K562 (cell line): Measurements from ENCODE around the gene BHLHE40. TPM values are rescaled to one million over a fixed set of nuclear protein-coding genes. Genes with fewer than 3 reads are reported as not detected.

Source experiments
- BCL6 ChIP-seq: fragments of 250-450 bp; sonication (Bioruptor Pico); IDR thresholded peaks from 2 replicates; pipeline ENCODE4 v1.4.0; 2020
- CAMTA2 ChIP-seq: fragments of 250-450 bp; sonication (Bioruptor Pico); conservative IDR thresholded peaks from 2 replicates; pipeline ENCODE4 v1.5.1; 2022
- NRF1 ChIP-seq, 2 experiments: fragments of 450-650 bp; IDR thresholded peaks in 1 of 2; conservative IDR thresholded peaks in 1 of 2; 2 replicates each; pipeline ENCODE4 v1.6.1; 2014; ENCODE audit warnings: mild to moderate bottlenecking in 2 of 2
- PRMT5 ChIP-seq: sonication (generic); formaldehyde crosslinking; IDR thresholded peaks from 2 replicates; pipeline ENCODE4 v1.5.0; 2020; ENCODE audit warnings: missing genetic modification reagents
- RUNX1 ChIP-seq: sonication (generic); IDR thresholded peaks from 2 replicates; pipeline ENCODE4 v1.6.1; 2016; ENCODE audit warnings: antibody characterized with exemption, low read depth
- XRCC3 ChIP-seq: fragments of 450-650 bp; IDR thresholded peaks from 2 replicates; pipeline ENCODE4 v1.6.1; 2017; ENCODE audit warnings: mild to moderate bottlenecking, moderate library complexity
- ZFP30 ChIP-seq: fragments of 250-450 bp; sonication (Bioruptor Pico); IDR thresholded peaks from 2 replicates; pipeline ENCODE4 v1.8.0; 2022; ENCODE audit warnings: moderate library complexity, mild to moderate bottlenecking, inconsistent platforms, borderline replicate concordance
- ZNF551 ChIP-seq: fragments of 250-450 bp; sonication (Bioruptor Pico); IDR thresholded peaks from 2 replicates; pipeline ENCODE4 v1.5.0; 2021; ENCODE audit warnings: mild to moderate bottlenecking, moderate library complexity
- ZNF644 ChIP-seq: fragments of 200-800 bp; sonication (Bioruptor generic); IDR thresholded peaks from 2 replicates; pipeline ENCODE4 v1.6.1; 2016; ENCODE audit warnings: low read depth, missing genetic modification characterization, missing compliant biosample characterization
- ZNF695 ChIP-seq: fragments of 450-650 bp; formaldehyde crosslinking; IDR thresholded peaks from 2 replicates; pipeline ENCODE4 v1.4.0; 2020; ENCODE audit warnings: mild to moderate bottlenecking, moderate library complexity
- polyA plus RNA-seq, 8 experiments: library from polyadenylated mRNA; depleted of rRNA in 4 of 8; stranded (reverse) in 5 of 8; unstranded in 3 of 8; fragments of >200 nt; fragmentation: Nextera tagmentation in 2 of 8; fragmentation: Illumina TruSeq in 1 of 8; extraction: Ambion mirVana in 2 of 8; extraction: Trizol in 1 of 8; gene quantifications; 2 replicates each; pipeline versions ENCODE4 v1.2.1 to v1.2.3, GENCODE V29; 2011 to 2014; ENCODE audit warnings: inconsistent platforms in 1 of 8, missing spikeins in 1 of 8
- total RNA-seq, 7 experiments: library from RNA; depleted of rRNA in 6 of 7; stranded (reverse); fragments of >200 nt in 6 of 7; fragmentation: Illumina TruSeq in 2 of 7; extraction: Trizol in 2 of 7; gene quantifications; 2 replicates each; pipeline versions ENCODE4 v1.2.1 to v1.2.3, GENCODE V29; 2011 to 2021; ENCODE audit warnings: low replicate concordance in 1 of 7
- TF ChIP-seq, protein P1 (sequence below): fragments of 250-450 bp; sonication (Bioruptor Pico); IDR thresholded peaks from 2 replicates; pipeline ENCODE4 v1.5.0; 2020; ENCODE audit warnings: mild to moderate bottlenecking, borderline replicate concordance
- TF ChIP-seq, protein P2 (sequence below): fragments of 450-650 bp; conservative IDR thresholded peaks from 2 replicates; pipeline ENCODE4 v1.6.1; 2016; ENCODE audit warnings: missing genetic modification characterization, low read depth, mild to moderate bottlenecking, missing compliant biosample characterization, moderate library complexity
- TF ChIP-seq, protein P3 (sequence below): fragments of 250-450 bp; sonication (Bioruptor Pico); IDR thresholded peaks from 2 replicates; pipeline ENCODE4 v1.8.0; 2022; ENCODE audit warnings: inconsistent platforms, mild to moderate bottlenecking, moderate library complexity, borderline replicate concordance
- TF ChIP-seq, protein P4 (sequence below): fragments of 250-450 bp; sonication (Bioruptor Pico); IDR thresholded peaks from 2 replicates; pipeline ENCODE4 v1.4.0; 2020; ENCODE audit warnings: mild to moderate bottlenecking, moderate library complexity, borderline replicate concordance
- TF ChIP-seq, protein P5 (sequence below), 2 experiments: fragments of 450-650 bp in 1 of 2; sonication (generic) in 1 of 2; formaldehyde crosslinking; conservative IDR thresholded peaks; 2 replicates each; pipeline versions ENCODE4 v1.4.0 to v1.8.1; 2020 to 2022; ENCODE audit warnings: mild to moderate bottlenecking in 1 of 2, missing genetic modification reagents in 1 of 2
- TF ChIP-seq, protein P6 (sequence below): fragments of 250-450 bp; sonication (Bioruptor Pico); IDR thresholded peaks from 2 replicates; pipeline ENCODE4 v1.8.0; 2022; ENCODE audit warnings: moderate library complexity, mild to moderate bottlenecking, inconsistent platforms

BHLHE40 gene
- total and polyA plus RNA-seq, 9 of the 15 experiments (the other 6 are each of a cell fraction or from before 2014, with no cell fraction given) = 12.0 to 83.9 (median 31.4) TPM

DNA sequence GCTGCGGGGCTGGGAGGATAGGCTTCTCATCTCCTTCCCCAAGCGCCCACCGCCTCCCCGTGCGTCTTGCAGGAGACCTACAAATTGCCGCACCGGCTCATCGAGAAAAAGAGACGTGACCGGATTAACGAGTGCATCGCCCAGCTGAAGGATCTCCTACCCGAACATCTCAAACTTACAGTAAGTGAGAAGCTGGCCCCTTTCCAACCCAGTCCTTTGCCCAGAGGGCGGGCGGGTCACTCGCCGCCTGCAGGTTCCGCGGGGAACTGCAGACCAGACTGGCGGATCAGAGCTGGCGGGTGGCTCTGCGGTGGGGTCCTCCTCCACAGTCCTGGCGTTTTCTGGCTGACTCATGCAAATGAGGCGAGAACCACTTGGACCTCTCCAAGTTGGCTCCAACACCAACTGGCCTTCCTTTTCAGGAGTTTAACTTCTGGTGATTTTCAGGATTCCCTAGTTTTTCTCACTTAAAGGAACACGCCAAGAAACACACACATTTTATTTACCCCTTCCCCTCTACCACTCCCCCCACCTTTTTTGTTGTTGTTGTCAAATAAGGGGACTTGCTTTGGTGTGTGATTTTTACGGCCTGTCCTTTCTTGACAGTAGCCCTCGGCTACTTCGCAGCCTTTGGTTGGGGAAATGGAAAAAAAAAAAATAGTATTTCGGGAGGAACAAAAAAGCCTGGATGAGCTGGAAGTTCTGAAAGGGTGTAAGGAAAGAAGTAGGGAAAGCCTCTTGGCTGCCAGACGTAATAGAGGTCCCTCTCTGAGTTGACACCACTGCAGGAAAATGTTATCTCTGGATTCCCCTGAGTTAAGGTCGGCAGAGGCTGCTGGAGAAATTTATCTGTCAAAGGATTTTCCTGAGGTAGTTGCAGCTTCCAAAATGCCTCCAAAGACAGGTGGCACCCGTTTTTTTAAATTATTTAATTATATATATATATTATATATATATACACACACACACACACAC, 1.3 kb downstream of the BHLHE40 start (continued):
- TF ChIP-seq, protein P1, sequence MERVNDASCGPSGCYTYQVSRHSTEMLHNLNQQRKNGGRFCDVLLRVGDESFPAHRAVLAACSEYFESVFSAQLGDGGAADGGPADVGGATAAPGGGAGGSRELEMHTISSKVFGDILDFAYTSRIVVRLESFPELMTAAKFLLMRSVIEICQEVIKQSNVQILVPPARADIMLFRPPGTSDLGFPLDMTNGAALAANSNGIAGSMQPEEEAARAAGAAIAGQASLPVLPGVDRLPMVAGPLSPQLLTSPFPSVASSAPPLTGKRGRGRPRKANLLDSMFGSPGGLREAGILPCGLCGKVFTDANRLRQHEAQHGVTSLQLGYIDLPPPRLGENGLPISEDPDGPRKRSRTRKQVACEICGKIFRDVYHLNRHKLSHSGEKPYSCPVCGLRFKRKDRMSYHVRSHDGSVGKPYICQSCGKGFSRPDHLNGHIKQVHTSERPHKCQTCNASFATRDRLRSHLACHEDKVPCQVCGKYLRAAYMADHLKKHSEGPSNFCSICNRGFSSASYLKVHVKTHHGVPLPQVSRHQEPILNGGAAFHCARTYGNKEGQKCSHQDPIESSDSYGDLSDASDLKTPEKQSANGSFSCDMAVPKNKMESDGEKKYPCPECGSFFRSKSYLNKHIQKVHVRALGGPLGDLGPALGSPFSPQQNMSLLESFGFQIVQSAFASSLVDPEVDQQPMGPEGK (CRISPR knock-in tag) = peak; percentile 57
- TF ChIP-seq, protein P2, sequence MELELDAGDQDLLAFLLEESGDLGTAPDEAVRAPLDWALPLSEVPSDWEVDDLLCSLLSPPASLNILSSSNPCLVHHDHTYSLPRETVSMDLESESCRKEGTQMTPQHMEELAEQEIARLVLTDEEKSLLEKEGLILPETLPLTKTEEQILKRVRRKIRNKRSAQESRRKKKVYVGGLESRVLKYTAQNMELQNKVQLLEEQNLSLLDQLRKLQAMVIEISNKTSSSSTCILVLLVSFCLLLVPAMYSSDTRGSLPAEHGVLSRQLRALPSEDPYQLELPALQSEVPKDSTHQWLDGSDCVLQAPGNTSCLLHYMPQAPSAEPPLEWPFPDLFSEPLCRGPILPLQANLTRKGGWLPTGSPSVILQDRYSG (tag) = no peak
- TF ChIP-seq CAMTA2 (CRISPR knock-in tag) (no peak), BCL6 (CRISPR knock-in tag) (0 out of 2 replicates have a peak, but pooled peaks have one; percentile 40), ZNF551 (CRISPR knock-in tag) (no peak), RUNX1 (peak; percentile 74; the same call in 1 of the 2 replicates), ZNF695 (CRISPR knock-in tag) (no peak), XRCC3 (no peak), ZFP30 (CRISPR knock-in tag) (no peak), NRF1 (conservative IDR thresholded peaks at IDR 0.05 in 1 of 2, IDR thresholded peaks at IDR 0.05 in 1 of 2) (0 out of 4 replicates have a peak, but pooled peaks of 1 of the 2 experiments have one; percentile 20), ZNF644 (tag) (no peak), PRMT5 (CRISPR knock-in tag) (no peak)
- TF ChIP-seq, protein P3, sequence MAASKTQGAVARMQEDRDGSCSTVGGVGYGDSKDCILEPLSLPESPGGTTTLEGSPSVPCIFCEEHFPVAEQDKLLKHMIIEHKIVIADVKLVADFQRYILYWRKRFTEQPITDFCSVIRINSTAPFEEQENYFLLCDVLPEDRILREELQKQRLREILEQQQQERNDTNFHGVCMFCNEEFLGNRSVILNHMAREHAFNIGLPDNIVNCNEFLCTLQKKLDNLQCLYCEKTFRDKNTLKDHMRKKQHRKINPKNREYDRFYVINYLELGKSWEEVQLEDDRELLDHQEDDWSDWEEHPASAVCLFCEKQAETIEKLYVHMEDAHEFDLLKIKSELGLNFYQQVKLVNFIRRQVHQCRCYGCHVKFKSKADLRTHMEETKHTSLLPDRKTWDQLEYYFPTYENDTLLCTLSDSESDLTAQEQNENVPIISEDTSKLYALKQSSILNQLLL (CRISPR knock-in tag) = no peak
- TF ChIP-seq, protein P4, sequence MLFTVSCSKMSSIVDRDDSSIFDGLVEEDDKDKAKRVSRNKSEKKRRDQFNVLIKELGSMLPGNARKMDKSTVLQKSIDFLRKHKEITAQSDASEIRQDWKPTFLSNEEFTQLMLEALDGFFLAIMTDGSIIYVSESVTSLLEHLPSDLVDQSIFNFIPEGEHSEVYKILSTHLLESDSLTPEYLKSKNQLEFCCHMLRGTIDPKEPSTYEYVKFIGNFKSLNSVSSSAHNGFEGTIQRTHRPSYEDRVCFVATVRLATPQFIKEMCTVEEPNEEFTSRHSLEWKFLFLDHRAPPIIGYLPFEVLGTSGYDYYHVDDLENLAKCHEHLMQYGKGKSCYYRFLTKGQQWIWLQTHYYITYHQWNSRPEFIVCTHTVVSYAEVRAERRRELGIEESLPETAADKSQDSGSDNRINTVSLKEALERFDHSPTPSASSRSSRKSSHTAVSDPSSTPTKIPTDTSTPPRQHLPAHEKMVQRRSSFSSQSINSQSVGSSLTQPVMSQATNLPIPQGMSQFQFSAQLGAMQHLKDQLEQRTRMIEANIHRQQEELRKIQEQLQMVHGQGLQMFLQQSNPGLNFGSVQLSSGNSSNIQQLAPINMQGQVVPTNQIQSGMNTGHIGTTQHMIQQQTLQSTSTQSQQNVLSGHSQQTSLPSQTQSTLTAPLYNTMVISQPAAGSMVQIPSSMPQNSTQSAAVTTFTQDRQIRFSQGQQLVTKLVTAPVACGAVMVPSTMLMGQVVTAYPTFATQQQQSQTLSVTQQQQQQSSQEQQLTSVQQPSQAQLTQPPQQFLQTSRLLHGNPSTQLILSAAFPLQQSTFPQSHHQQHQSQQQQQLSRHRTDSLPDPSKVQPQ (CRISPR knock-in tag) = no peak
- TF ChIP-seq, protein P5, sequence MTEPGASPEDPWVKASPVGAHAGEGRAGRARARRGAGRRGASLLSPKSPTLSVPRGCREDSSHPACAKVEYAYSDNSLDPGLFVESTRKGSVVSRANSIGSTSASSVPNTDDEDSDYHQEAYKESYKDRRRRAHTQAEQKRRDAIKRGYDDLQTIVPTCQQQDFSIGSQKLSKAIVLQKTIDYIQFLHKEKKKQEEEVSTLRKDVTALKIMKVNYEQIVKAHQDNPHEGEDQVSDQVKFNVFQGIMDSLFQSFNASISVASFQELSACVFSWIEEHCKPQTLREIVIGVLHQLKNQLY (CRISPR knock-in tag; conservative IDR thresholded peaks at IDR 0.05) = peak in 1 of 2 experiments; percentile 20; a peak in 1 of 4 replicates
- TF ChIP-seq, protein P6, sequence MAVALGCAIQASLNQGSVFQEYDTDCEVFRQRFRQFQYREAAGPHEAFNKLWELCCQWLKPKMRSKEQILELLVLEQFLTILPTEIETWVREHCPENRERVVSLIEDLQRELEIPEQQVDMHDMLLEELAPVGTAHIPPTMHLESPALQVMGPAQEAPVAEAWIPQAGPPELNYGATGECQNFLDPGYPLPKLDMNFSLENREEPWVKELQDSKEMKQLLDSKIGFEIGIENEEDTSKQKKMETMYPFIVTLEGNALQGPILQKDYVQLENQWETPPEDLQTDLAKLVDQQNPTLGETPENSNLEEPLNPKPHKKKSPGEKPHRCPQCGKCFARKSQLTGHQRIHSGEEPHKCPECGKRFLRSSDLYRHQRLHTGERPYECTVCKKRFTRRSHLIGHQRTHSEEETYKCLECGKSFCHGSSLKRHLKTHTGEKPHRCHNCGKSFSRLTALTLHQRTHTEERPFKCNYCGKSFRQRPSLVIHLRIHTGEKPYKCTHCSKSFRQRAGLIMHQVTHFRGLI (CRISPR knock-in tag) = 0 out of 2 replicates have a peak, but pooled peaks have one; percentile 7
